ENCODE data around the gene SUSD3.

Gene SUSD3

DNA sequence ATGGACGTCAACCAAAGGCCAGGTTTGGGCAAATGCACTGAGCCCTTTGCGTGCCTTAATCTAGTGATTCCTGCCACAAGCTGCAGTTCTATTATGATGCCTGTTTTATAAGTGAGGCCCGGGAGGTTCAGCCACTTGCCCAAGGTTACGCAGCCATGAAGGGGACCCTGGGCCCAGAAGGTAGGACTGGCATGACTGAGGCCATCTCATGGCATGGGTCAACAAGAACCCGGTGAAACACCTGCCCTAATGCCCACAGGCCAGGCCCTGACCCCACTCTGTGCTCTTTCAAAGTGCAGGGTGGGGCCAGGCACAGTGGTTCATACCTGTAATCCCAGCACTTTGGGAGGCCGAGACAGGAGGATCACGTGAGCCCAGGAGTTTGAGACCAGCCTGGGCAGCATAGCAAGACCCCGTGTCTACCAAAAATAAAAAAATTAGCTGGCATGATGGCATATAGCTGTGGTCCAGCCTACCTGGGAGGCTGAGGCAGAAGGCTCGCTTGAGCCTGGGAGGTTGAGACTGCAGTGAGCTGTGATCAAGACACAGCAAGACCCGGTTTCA lies 66.9 kb downstream of the SUSD3 start:
- no peak for ATAC-seq (ENCODE audit: insufficient read depth, low read depth)
- H3K27ac ChIP-seq (ENCODE audit: low read length) = no peak overlapping the region
- peaks cover 9% of the 10 kb centered on the region for H3K36me3 ChIP-seq (ENCODE audit: insufficient read depth, low read length)

DNA sequence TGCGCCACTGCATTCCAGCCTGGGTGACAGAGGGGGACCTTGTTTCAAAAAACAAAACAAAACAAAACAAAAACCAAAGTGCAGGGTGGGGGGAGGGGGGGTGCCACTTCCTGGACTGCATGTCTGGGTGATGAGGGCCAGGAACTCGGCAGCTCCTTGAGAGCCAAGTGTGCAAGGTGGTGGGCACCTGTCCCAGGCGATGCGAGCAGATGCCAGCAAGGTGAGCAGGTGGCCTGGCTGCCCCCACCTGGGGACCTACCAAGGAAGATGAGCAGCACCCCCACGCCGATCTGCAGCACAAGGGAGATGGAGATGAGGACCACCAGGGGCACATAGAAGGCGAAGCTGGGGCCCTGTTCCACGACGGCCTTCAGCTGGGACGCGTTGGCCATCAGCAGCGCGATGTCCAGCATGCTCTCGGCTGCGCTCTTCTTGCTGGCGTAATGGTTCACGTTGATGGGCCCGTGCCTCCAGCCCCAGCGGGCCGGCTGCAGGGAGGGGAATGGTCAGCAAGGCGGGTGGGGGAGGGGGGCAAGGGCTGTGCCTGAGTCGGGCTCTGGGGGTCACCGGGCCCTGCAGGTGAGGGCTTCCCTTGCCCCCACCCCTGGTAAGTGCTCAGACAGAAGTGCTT lies 67.8 kb downstream of the SUSD3 start:
- Histone ChIP-seq H3K36me3 (ENCODE audit: insufficient read depth, low read length) (peaks cover 9% of the 10 kb centered on the region), H3K4me3 (ENCODE audit: low read depth in 1 of 2, low read length in 2 of 2) (no peak overlapping the region), H3K27me3 (ENCODE audit: insufficient read depth, low read length, poor library complexity) (no peaks in the 10 kb centered on the region), H3K4me2 (ENCODE audit: insufficient read depth, low read length) (no peak overlapping the region), H4K20me1 (ENCODE audit: insufficient read depth, low read length) (peaks cover 7% of the 10 kb centered on the region; the same call in 1 of the 2 replicates), H3K79me2 (ENCODE audit: insufficient read depth, low read length) (0 out of 2 replicates have a peak, but pooled peaks cover 1% of the 10 kb centered on the region), H3K27ac (ENCODE audit: low read length) (no peak overlapping the region), H3K9me3 (ENCODE audit: insufficient read depth, low read length, severe bottlenecking) (no peaks in the 10 kb centered on the region), H3K9ac (ENCODE audit: low read depth, low read length) (no peak overlapping the region), H3K4me1 (ENCODE audit: insufficient read depth, low read length) (peaks cover under 1% of the 10 kb centered on the region; the same call in 1 of the 2 replicates), H2AFZ (ENCODE audit: low read depth, low read length) (no peak overlapping the region)
- ATAC-seq (ENCODE audit: insufficient read depth, low read depth) (no peak), DNase-seq (no peak)
- TF ChIP-seq, protein P1, sequence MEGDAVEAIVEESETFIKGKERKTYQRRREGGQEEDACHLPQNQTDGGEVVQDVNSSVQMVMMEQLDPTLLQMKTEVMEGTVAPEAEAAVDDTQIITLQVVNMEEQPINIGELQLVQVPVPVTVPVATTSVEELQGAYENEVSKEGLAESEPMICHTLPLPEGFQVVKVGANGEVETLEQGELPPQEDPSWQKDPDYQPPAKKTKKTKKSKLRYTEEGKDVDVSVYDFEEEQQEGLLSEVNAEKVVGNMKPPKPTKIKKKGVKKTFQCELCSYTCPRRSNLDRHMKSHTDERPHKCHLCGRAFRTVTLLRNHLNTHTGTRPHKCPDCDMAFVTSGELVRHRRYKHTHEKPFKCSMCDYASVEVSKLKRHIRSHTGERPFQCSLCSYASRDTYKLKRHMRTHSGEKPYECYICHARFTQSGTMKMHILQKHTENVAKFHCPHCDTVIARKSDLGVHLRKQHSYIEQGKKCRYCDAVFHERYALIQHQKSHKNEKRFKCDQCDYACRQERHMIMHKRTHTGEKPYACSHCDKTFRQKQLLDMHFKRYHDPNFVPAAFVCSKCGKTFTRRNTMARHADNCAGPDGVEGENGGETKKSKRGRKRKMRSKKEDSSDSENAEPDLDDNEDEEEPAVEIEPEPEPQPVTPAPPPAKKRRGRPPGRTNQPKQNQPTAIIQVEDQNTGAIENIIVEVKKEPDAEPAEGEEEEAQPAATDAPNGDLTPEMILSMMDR (IDR thresholded peaks at IDR 0.05; ENCODE audit: borderline replicate concordance, extremely low read depth, low read length, poor library complexity, severe bottlenecking) = no peak

More for the DNA sequence above, 66.9 kb downstream of the SUSD3 start:
- H3K9me3 ChIP-seq (ENCODE audit: insufficient read depth, low read length, severe bottlenecking) = no peaks in the 10 kb centered on the region
- no peak overlapping the region for H2AFZ ChIP-seq (ENCODE audit: low read depth, low read length)
- H3K27me3 ChIP-seq (ENCODE audit: insufficient read depth, low read length, poor library complexity) = no peaks in the 10 kb centered on the region
- H3K4me2 ChIP-seq (ENCODE audit: insufficient read depth, low read length) = no peak overlapping the region
- DNase-seq = no peak
- no peaks in the 10 kb centered on the region for H3K4me1 ChIP-seq (ENCODE audit: insufficient read depth, low read length)
- H3K9ac ChIP-seq (ENCODE audit: low read depth, low read length) = no peak overlapping the region
- no peak for TF ChIP-seq EZH2 (IDR thresholded peaks at IDR 0.05; ENCODE audit: borderline replicate concordance, low read depth, low read length, severe bottlenecking)
- TF ChIP-seq, protein P1 (IDR thresholded peaks at IDR 0.05; ENCODE audit: borderline replicate concordance, extremely low read depth, low read length, poor library complexity, severe bottlenecking) = no peak
- H3K79me2 ChIP-seq (ENCODE audit: insufficient read depth, low read length) = no peaks in the 10 kb centered on the region
- H3K4me3 ChIP-seq (ENCODE audit: low read depth in 1 of 2, low read length in 2 of 2) = no peak overlapping the region
- peaks cover 6% of the 10 kb centered on the region; the same call in 1 of the 2 replicates for H4K20me1 ChIP-seq (ENCODE audit: insufficient read depth, low read length)

DNA sequence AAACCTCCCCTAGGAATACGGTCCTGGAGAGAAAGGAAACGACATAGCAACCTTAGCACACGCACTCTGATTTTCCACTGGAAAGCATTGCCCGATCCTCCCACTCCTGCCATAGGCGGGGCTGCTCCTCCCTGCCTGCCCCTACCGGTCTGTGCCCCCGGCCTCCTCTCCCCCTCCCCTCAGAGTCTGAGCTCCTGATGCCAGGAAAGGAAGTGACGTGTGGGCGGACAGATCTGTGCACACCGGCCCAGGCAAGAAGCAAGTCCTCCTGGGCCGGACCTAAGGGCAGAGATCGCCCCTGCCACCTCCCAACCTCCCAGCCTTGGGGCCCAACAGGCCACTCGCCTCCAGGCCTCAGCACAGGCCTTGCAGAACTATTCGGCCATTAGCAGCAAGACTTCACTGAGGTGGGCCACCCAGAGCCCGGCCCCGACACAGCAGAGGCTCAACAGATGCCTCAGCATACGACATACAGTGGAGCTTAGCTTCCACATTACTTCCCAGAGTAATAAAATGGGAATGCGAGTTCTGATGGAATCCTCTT lies 68.4 kb downstream of the SUSD3 start:
- no peak overlapping the region for H3K4me2 ChIP-seq (ENCODE audit: insufficient read depth, low read length)

More for the DNA sequence above, 68.4 kb downstream of the SUSD3 start:
- no peak overlapping the region for H3K4me3 ChIP-seq (ENCODE audit: low read depth in 1 of 2, low read length in 2 of 2)
- DNase-seq (no peak), ATAC-seq (ENCODE audit: insufficient read depth, low read depth) (no peak)
- H3K9me3 ChIP-seq (ENCODE audit: insufficient read depth, low read length, severe bottlenecking) = no peaks in the 10 kb centered on the region
- peaks cover 12% of the 10 kb centered on the region; the same call in 1 of the 2 replicates for H4K20me1 ChIP-seq (ENCODE audit: insufficient read depth, low read length)
- no peak overlapping the region for H2AFZ ChIP-seq (ENCODE audit: low read depth, low read length)
- peaks cover 4% of the 10 kb centered on the region for H3K36me3 ChIP-seq (ENCODE audit: insufficient read depth, low read length)
- H3K9ac ChIP-seq (ENCODE audit: low read depth, low read length) = no peak overlapping the region
- peaks cover 4% of the 10 kb centered on the region; the same call in 1 of the 2 replicates for H3K4me1 ChIP-seq (ENCODE audit: insufficient read depth, low read length)
- H3K27ac ChIP-seq (ENCODE audit: low read length) = no peak overlapping the region
- TF ChIP-seq EZH2 (IDR thresholded peaks at IDR 0.05; ENCODE audit: borderline replicate concordance, low read depth, low read length, severe bottlenecking) = no peak
- TF ChIP-seq, protein P1 (IDR thresholded peaks at IDR 0.05; ENCODE audit: borderline replicate concordance, extremely low read depth, low read length, poor library complexity, severe bottlenecking) = no peak
- no peaks in the 10 kb centered on the region for H3K27me3 ChIP-seq (ENCODE audit: insufficient read depth, low read length, poor library complexity)
- 0 out of 2 replicates have a peak, but pooled peaks cover 3% of the 10 kb centered on the region for H3K79me2 ChIP-seq (ENCODE audit: insufficient read depth, low read length)
